Sigmoid colon (tissue), 4 donors: ENCODE data around the gene SERPINB1.

Experiments used
- CTCF ChIP-seq, 4 experiments: fragments of 450-650 bp in 3 of 4; fragments of 200-600 bp in 1 of 4; IDR thresholded peaks; one replicate each; pipeline ENCODE4 v1.5.1; 2016 to 2019; ENCODE audit warnings: antibody characterized with exemption in 4 of 4, mild to moderate bottlenecking in 3 of 4, moderate library complexity in 2 of 4
- EP300 ChIP-seq, 4 donors: sonication (generic); formaldehyde crosslinking; IDR thresholded peaks; one replicate each; pipeline ENCODE4 v1.6.1; 2017; ENCODE audit warnings: antibody characterized with exemption in 4 of 4
- POLR2A ChIP-seq, 2 donors: fragments of 450-650 bp; IDR thresholded peaks; one replicate each; pipeline ENCODE4 v1.6.1; 2016; ENCODE audit warnings: antibody characterized with exemption in 2 of 2, mild to moderate bottlenecking in 2 of 2, moderate library complexity in 2 of 2
- POLR2AphosphoS5 ChIP-seq, 4 donors: sonication (generic); formaldehyde crosslinking; IDR thresholded peaks; one replicate each; pipeline ENCODE4 v1.6.1; 2017; ENCODE audit warnings: antibody characterized with exemption in 4 of 4

GRCh38 chr6:2873643-2874042 is 32.0 kb upstream of the SERPINB1 start:
- TF ChIP-seq CTCF (IDR thresholded peaks at IDR 0.05) (no peak), POLR2A (IDR thresholded peaks at IDR 0.05) (no peak), POLR2AphosphoS5 (IDR thresholded peaks at IDR 0.05) (no peak), EP300 (IDR thresholded peaks at IDR 0.05) (no peak)
